C4-2B (cell line): ENCODE results near the gene CD6.
A peak's percentile ranks its signal among the peaks of the same experiment; 100 is the strongest.

Source experiments
- H3K27ac ChIP-seq: fragments of 450-650 bp; 2 replicates; pipeline ENCODE4 v1.5.1; 2017
- CTCF ChIP-seq: fragments of 450-650 bp; conservative IDR thresholded peaks from 2 replicates; pipeline ENCODE4 v1.5.1; 2017; ENCODE audit warnings: mild to moderate bottlenecking
- ZFX ChIP-seq: fragments of 450-650 bp; IDR thresholded peaks from 2 replicates; pipeline ENCODE4 v1.6.1; 2017

Gene CD6

GRCh38 chr11:60995798-60996197 lies 24.3 kb downstream of the CD6 start:
- TF ChIP-seq ZFX (no peak), CTCF (no peak)
- peak overlapping the region; percentile 53 for H3K27ac ChIP-seq

GRCh38 chr11:60996381-60997138 lies 25.1 kb downstream of the CD6 start:
- TF ChIP-seq ZFX (no peak; the same call in 1 of the 2 replicates), CTCF (no peak)
- peak overlapping the region; percentile 53 for H3K27ac ChIP-seq

GRCh38 chr11:61000426-61000825 lies 28.9 kb downstream of the CD6 start:
- H3K27ac ChIP-seq, result no peak overlapping the region
- TF ChIP-seq ZFX, result no peak
- TF ChIP-seq CTCF, result no peak

GRCh38 chr11:61001931-61002330 lies 30.5 kb downstream of the CD6 start:
- no peak for TF ChIP-seq CTCF
- no peak for TF ChIP-seq ZFX
- no peak overlapping the region for H3K27ac ChIP-seq

- no peak overlapping the region for H3K27ac ChIP-seq
- TF ChIP-seq ZFX (no peak), CTCF (no peak)
Measured at GRCh38 chr11:61002598-61002997, 31.1 kb downstream of the CD6 start.

GRCh38 chr11:61004180-61004611 lies 32.7 kb downstream of the CD6 start:
- H3K27ac ChIP-seq, result no peak overlapping the region
- TF ChIP-seq ZFX (no peak), CTCF (no peak)

GRCh38 chr11:61004761-61005181 lies 33.3 kb downstream of the CD6 start:
- no peak overlapping the region for H3K27ac ChIP-seq
- no peak for TF ChIP-seq CTCF
- no peak for TF ChIP-seq ZFX
